ENCODE measurements around the gene DACT2.

Gene DACT2

GRCh38 chr6:168260420-168260987 lies 59.1 kb downstream of the DACT2 start:
- H3K36me3 ChIP-seq (ENCODE audit: insufficient read depth, low read length), result no peaks in the 10 kb centered on the region
- no peaks in the 10 kb centered on the region for H3K27me3 ChIP-seq (ENCODE audit: insufficient read depth, low read length)
- no peak overlapping the region for H3K4me3 ChIP-seq (ENCODE audit: low read depth, low read length)
- H3K79me2 ChIP-seq (ENCODE audit: control insufficient read depth, insufficient read depth, low read length, unreplicated experiment), result no peaks in the 10 kb centered on the region
- H2AFZ ChIP-seq (ENCODE audit: low read length, unreplicated experiment), result no peak overlapping the region
- H3K27ac ChIP-seq (ENCODE audit: low read depth, low read length), result no peak overlapping the region
- H3K4me1 ChIP-seq (ENCODE audit: control insufficient read depth, insufficient read depth, low read length, unreplicated experiment), result no peaks in the 10 kb centered on the region

- Histone ChIP-seq H3K27ac (ENCODE audit: low read depth, low read length) (no peak overlapping the region), H3K4me1 (ENCODE audit: control insufficient read depth, insufficient read depth, low read length, unreplicated experiment) (no peaks in the 10 kb centered on the region), H3K27me3 (ENCODE audit: insufficient read depth, low read length) (no peaks in the 10 kb centered on the region), H2AFZ (ENCODE audit: low read length, unreplicated experiment) (no peak overlapping the region), H3K79me2 (ENCODE audit: control insufficient read depth, insufficient read depth, low read length, unreplicated experiment) (no peaks in the 10 kb centered on the region), H3K4me3 (ENCODE audit: low read depth, low read length) (no peak overlapping the region), H3K36me3 (ENCODE audit: insufficient read depth, low read length) (no peaks in the 10 kb centered on the region)
These were observed 60.8 kb downstream of the DACT2 start for GRCh38 chr6:168258795-168259194.

- H2AFZ ChIP-seq (ENCODE audit: low read length, unreplicated experiment), result no peak overlapping the region
These were observed 62.6 kb downstream of the DACT2 start for GRCh38 chr6:168256940-168257339.

More at GRCh38 chr6:168256940-168257339, 62.6 kb downstream of the DACT2 start:
- Histone ChIP-seq H3K4me1 (ENCODE audit: control insufficient read depth, insufficient read depth, low read length, unreplicated experiment) (no peaks in the 10 kb centered on the region), H3K36me3 (ENCODE audit: insufficient read depth, low read length) (no peaks in the 10 kb centered on the region), H3K4me3 (ENCODE audit: low read depth, low read length) (no peak overlapping the region), H3K27ac (ENCODE audit: low read depth, low read length) (no peak overlapping the region), H3K27me3 (ENCODE audit: insufficient read depth, low read length) (no peaks in the 10 kb centered on the region), H3K79me2 (ENCODE audit: control insufficient read depth, insufficient read depth, low read length, unreplicated experiment) (no peaks in the 10 kb centered on the region)

Data from ACC112 (cell line).